MM.1S (cell line): ENCODE measurements around the gene FFAR2.

ENCODE experiments used
- DNase-seq: peaks from one replicate; pipeline ENCODE4 v3.0.0-alpha.2; 2015
- H2AFZ ChIP-seq: fragments of 300-600 bp; sonication (generic); 2 replicates; pipeline ENCODE4 v1.6.0; 2016; ENCODE audit warnings: antibody characterized with exemption, low read length
- H3F3A ChIP-seq: fragments of 300-600 bp; sonication (generic); 2 replicates; pipeline ENCODE4 v1.6.1; 2016; ENCODE audit warnings: mild to moderate bottlenecking, antibody characterized with exemption, low read length, moderate library complexity, mixed read lengths; ENCODE audit not compliant: insufficient read depth
- H3K27ac ChIP-seq: fragments of 300-600 bp; sonication (generic); 2 replicates; pipeline ENCODE4 v1.5.1; 2016; ENCODE audit warnings: mild to moderate bottlenecking, low read length
- H3K27me3 ChIP-seq: fragments of 300-600 bp; sonication (generic); replicated peaks from 2 replicates; pipeline ENCODE4 v1.6.0; 2016; ENCODE audit warnings: low read length; ENCODE audit not compliant: insufficient read depth
- H3K36me3 ChIP-seq: fragments of 300-600 bp; sonication (generic); replicated peaks from 2 replicates; pipeline ENCODE4 v1.6.1; 2016; ENCODE audit warnings: mild to moderate bottlenecking, low read length, mixed read lengths; ENCODE audit not compliant: insufficient read depth
- H3K4me1 ChIP-seq: fragments of 300-600 bp; sonication (generic); 2 replicates; pipeline ENCODE4 v1.6.1; 2016; ENCODE audit warnings: low read length, mixed read lengths
- H3K4me2 ChIP-seq: fragments of 300-600 bp; sonication (generic); 2 replicates; pipeline ENCODE4 v1.6.0; 2016; ENCODE audit warnings: low read depth, low read length
- H3K4me3 ChIP-seq: fragments of 300-600 bp; sonication (generic); 2 replicates; pipeline ENCODE4 v1.5.1; 2016; ENCODE audit warnings: low read length, mixed read lengths
- H3K79me2 ChIP-seq: fragments of 300-600 bp; sonication (generic); 2 replicates; pipeline ENCODE4 v1.6.1; 2016; ENCODE audit warnings: mixed run types, low read length, mixed read lengths
- H3K9ac ChIP-seq: fragments of 300-600 bp; sonication (generic); 2 replicates; pipeline ENCODE4 v1.6.1; 2016; ENCODE audit warnings: low read length, mixed read lengths
- H3K9me2 ChIP-seq: fragments of 300-600 bp; sonication (generic); replicated peaks from 2 replicates; pipeline ENCODE4 v1.6.1; 2016; ENCODE audit warnings: mild to moderate bottlenecking, low read length, mixed read lengths; ENCODE audit not compliant: insufficient read depth
- H3K9me3 ChIP-seq: fragments of 300-600 bp; sonication (generic); replicated peaks from 2 replicates; pipeline ENCODE4 v1.6.1; 2016; ENCODE audit warnings: mild to moderate bottlenecking, low read length, mixed read lengths; ENCODE audit not compliant: insufficient read depth
- H4K20me1 ChIP-seq: fragments of 300-600 bp; sonication (generic); 2 replicates; pipeline ENCODE4 v1.6.1; 2016; ENCODE audit warnings: mild to moderate bottlenecking, low read length, moderate library complexity, mixed read lengths; ENCODE audit not compliant: insufficient read depth
- EZH2 ChIP-seq: fragments of 300-600 bp; sonication (generic); optimal IDR thresholded peaks from 2 replicates; pipeline ENCODE3; 2017; ENCODE audit warnings: low read depth, mild to moderate bottlenecking, antibody characterized with exemption, low read length, mixed read lengths
- EZH2phosphoT487 ChIP-seq: fragments of 300-600 bp; sonication (generic); IDR thresholded peaks from 2 replicates; pipeline ENCODE4 v1.6.1; 2018; ENCODE audit warnings: antibody characterized with exemption, low read length
- TF ChIP-seq, protein P1 (sequence below): fragments of 300-600 bp; sonication (generic); IDR thresholded peaks from 2 replicates; pipeline ENCODE4 v1.5.1; 2016; ENCODE audit warnings: antibody characterized with exemption, low read length, mixed read lengths

Gene FFAR2

DNA sequence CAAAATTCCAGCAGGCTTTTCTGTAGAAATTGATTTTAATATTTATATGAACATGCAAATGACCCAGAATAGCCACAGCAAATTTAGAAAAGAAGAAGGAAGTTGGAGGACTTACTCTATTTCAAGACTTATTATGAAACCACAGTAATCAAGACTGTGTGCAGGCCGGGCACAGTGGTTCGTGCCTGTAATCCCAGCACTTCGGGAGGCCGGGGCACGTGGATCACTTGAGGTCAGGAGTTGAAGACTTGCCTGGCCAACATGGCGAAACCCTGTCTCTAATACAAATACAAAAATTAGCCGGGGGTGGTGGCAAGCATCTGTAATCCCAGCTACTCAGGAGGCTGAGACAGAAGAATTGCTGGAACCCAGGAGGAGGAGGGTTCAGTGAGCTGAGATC lies 6.0 kb upstream of the FFAR2 start:
- no peaks in the 10 kb centered on the region for H3K79me2 ChIP-seq
- H3K4me1 ChIP-seq = peaks cover 10% of the 10 kb centered on the region; the same call in 1 of the 2 replicates
- no peak overlapping the region for H3K27ac ChIP-seq
- DNase-seq = no peak
- H2AFZ ChIP-seq = no peak overlapping the region
- H3K4me2 ChIP-seq = no peak overlapping the region
- peaks cover 37% of the 10 kb centered on the region for H3K27me3 ChIP-seq
- no peaks in the 10 kb centered on the region for H3K9me3 ChIP-seq
- no peaks in the 10 kb centered on the region for H3F3A ChIP-seq
- no peaks in the 10 kb centered on the region for H3K9me2 ChIP-seq
- H3K9ac ChIP-seq = no peak overlapping the region
- TF ChIP-seq EZH2 (no peak), EZH2phosphoT487 (no peak)
- TF ChIP-seq, protein P1, sequence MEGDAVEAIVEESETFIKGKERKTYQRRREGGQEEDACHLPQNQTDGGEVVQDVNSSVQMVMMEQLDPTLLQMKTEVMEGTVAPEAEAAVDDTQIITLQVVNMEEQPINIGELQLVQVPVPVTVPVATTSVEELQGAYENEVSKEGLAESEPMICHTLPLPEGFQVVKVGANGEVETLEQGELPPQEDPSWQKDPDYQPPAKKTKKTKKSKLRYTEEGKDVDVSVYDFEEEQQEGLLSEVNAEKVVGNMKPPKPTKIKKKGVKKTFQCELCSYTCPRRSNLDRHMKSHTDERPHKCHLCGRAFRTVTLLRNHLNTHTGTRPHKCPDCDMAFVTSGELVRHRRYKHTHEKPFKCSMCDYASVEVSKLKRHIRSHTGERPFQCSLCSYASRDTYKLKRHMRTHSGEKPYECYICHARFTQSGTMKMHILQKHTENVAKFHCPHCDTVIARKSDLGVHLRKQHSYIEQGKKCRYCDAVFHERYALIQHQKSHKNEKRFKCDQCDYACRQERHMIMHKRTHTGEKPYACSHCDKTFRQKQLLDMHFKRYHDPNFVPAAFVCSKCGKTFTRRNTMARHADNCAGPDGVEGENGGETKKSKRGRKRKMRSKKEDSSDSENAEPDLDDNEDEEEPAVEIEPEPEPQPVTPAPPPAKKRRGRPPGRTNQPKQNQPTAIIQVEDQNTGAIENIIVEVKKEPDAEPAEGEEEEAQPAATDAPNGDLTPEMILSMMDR = no peak
- H3K36me3 ChIP-seq = no peaks in the 10 kb centered on the region
- H3K4me3 ChIP-seq = no peak overlapping the region
- H4K20me1 ChIP-seq = no peaks in the 10 kb centered on the region

DNA sequence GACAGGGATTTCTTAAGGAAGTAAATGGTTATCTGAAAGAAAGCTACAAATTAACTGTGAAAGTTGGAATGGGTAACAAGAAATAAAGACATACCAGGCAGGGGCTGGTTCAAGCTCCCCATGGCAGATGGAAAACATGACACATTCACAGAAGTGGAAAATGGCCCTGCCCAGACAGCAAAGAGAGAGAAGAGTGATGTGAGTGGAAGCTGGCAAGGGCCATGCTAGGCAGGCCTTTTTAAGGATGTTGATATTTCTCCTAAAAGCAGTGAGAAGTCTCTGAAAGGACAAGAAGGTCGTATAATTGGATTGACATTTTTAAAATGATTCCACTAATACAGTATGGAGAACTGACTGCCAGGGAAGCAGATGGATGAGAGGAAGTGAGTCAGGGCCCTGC lies 3.3 kb upstream of the FFAR2 start:
- Histone ChIP-seq H3K27me3 (peaks cover 44% of the 10 kb centered on the region), H3K79me2 (no peaks in the 10 kb centered on the region), H4K20me1 (no peaks in the 10 kb centered on the region), H3K27ac (no peak overlapping the region), H3K4me1 (peaks cover 13% of the 10 kb centered on the region), H3K9me3 (no peaks in the 10 kb centered on the region), H3K36me3 (no peaks in the 10 kb centered on the region), H3K4me3 (no peak overlapping the region), H3F3A (no peaks in the 10 kb centered on the region), H3K9ac (no peak overlapping the region), H3K4me2 (no peak overlapping the region), H3K9me2 (no peaks in the 10 kb centered on the region), H2AFZ (no peak overlapping the region)
- TF ChIP-seq, protein P1 = no peak
- no peak for TF ChIP-seq EZH2phosphoT487
- TF ChIP-seq EZH2 = no peak
- no peak for DNase-seq

DNA sequence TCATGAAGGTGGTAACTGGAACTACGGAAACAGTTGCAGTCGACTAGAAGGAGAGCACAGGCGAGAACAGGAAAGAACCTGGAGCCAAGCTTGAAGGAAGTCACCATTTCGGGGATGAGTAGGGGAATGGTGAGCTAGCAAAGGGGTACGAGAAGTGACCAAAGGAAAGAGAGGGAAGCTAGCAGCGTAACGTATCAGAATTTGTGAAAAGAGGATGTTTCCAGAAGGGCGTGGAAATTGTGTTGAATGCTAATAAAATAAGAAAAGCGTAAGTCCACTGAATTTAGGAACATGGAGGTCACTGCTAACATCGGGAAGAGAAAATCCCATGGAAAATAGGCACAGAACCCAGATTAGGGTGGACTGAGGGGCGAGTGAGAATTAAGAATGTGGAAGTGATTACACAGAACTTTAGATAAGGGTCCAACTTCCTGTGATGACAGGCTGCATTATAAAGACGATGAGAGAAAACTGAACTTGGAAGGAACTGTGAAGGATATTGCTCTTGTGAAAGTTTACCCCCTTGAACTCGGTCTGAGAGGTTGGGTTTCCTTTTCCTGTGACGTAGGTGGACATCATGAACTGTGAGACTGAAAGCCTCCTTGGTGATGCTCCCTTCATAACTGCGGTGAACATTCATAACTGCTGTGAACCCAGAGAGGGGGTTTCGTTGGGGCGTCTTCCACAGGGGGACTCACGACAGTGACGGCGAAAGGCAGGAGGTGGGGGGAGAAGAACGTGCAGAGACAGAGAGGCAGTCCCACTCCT lies 2.0 kb upstream of the FFAR2 start:
- Histone ChIP-seq H3K9me2 (no peaks in the 10 kb centered on the region), H2AFZ (no peak overlapping the region), H3K4me1 (peaks cover 21% of the 10 kb centered on the region), H3K27me3 (peaks cover 54% of the 10 kb centered on the region), H3K27ac (no peak overlapping the region), H3K79me2 (no peaks in the 10 kb centered on the region), H3K4me3 (no peak overlapping the region), H4K20me1 (no peaks in the 10 kb centered on the region), H3K9ac (no peak overlapping the region), H3F3A (no peaks in the 10 kb centered on the region), H3K9me3 (no peaks in the 10 kb centered on the region), H3K4me2 (no peak overlapping the region), H3K36me3 (no peaks in the 10 kb centered on the region)
- TF ChIP-seq, protein P1 = no peak
- TF ChIP-seq EZH2phosphoT487 (no peak), EZH2 (no peak)
- DNase-seq = no peak
